Muscle of leg (tissue), 11 donors: ENCODE data around the gene PPP4R4. TPM values are rescaled to one million over a fixed set of nuclear protein-coding genes. Genes with fewer than 3 reads are reported as not detected.
"Not testable (repeated sequence)": the region's sequence is repeated elsewhere in the genome, so short reads cannot be mapped to it uniquely, and the experiment has no call there.

ENCODE experiments used
- DNase-seq: peaks from one replicate; pipeline ENCODE4 v3.0.0; 2013
- H3K27ac ChIP-seq: one replicate; pipeline ENCODE4 v1.5.1; 2013; ENCODE audit warnings: mild to moderate bottlenecking, low read length, control low read depth
- H3K27me3 ChIP-seq: one replicate; pipeline ENCODE4 v1.6.1; 2013; ENCODE audit warnings: low read length; ENCODE audit not compliant: control insufficient read depth, insufficient read depth
- H3K36me3 ChIP-seq: one replicate; pipeline ENCODE4 v1.6.1; 2013; ENCODE audit warnings: low read length; ENCODE audit not compliant: control insufficient read depth, insufficient read depth
- H3K4me1 ChIP-seq: one replicate; pipeline ENCODE4 v1.6.1; 2013; ENCODE audit warnings: low read length; ENCODE audit not compliant: control insufficient read depth, insufficient read depth
- H3K4me3 ChIP-seq: one replicate; pipeline ENCODE4 v1.5.1; 2013; ENCODE audit warnings: low read length, control low read depth
- H3K9me3 ChIP-seq: replicated peaks from 2 replicates; pipeline ENCODE4 v1.6.1; 2013; ENCODE audit warnings: low read depth, low read length; ENCODE audit not compliant: control insufficient read depth
- WGBS: methylation state at CpG from one replicate; pipeline ENCODE4 v1.1.5; 2013; ENCODE audit warnings: missing lambda C conversion rate; ENCODE audit not compliant: insufficient coverage; 5-methylcytosine and 5-hydroxymethylcytosine counted together
- polyA plus RNA-seq, 8 donors: library from polyadenylated mRNA; unstranded; fragments of 120-200 nt; gene quantifications; one replicate each; pipeline versions ENCODE4 v1.2.1 to v1.2.3, GENCODE V29; 2013; ENCODE audit warnings: inconsistent platforms in 1 of 8, low replicate concordance in 1 of 8; ENCODE audit not compliant: insufficient read length in 8 of 8, insufficient read depth in 1 of 8
- total RNA-seq: library from RNA; stranded (reverse); fragments of 120-200 nt; gene quantifications from one replicate; pipeline ENCODE4 v1.2.4, GENCODE V29; 2013

The PPP4R4 gene
- total and polyA plus RNA-seq, 9 donors, result 0.08 to 0.16 (median 0.09) TPM

GRCh38 chr14:94244182-94244581, 70.1 kb downstream of the PPP4R4 start:
- Histone ChIP-seq H3K36me3 (no peaks in the 10 kb centered on the region), H3K27ac (no peak overlapping the region), H3K9me3 (no peaks in the 10 kb centered on the region), H3K4me1 (no peaks in the 10 kb centered on the region), H3K4me3 (no peak overlapping the region), H3K27me3 (no peaks in the 10 kb centered on the region)
- no CpG with 5 or more reads among the region's 2 CpGs for WGBS
- no peak for DNase-seq

DNA sequence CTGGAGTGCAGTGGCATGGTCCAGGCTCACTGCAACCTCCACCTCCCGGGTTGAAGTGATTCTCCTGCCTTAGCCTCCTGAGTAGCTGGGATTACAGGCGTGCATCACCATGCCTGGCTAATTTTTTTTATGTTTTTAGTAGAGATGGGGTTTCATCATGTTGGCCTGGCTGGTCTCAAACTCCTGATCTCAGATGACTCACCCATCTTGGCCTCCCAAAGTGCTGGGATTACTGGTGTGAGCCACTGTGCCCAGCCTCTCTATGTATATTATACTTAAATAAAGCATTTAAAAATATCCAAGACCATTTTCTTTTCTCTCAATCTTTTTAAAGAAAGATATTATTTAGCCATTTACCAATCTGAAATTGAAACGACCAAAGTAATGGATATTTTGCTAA, 90.1 kb downstream of the PPP4R4 start:
- not testable (repeated sequence) for H3K36me3 ChIP-seq, H3K27me3 ChIP-seq, H3K27ac ChIP-seq, H3K4me3 ChIP-seq, H3K9me3 ChIP-seq, H3K4me1 ChIP-seq, DNase-seq
- no CpG with 5 or more reads among the region's 3 CpGs for WGBS

GRCh38 chr14:94267352-94267751, 93.2 kb downstream of the PPP4R4 start:
- Histone ChIP-seq H3K36me3 (no peaks in the 10 kb centered on the region), H3K4me3 (no peak overlapping the region), H3K9me3 (no peaks in the 10 kb centered on the region), H3K4me1 (no peaks in the 10 kb centered on the region), H3K27me3 (no peaks in the 10 kb centered on the region), H3K27ac (no peak overlapping the region)
- no peak for DNase-seq
- no CpG with 5 or more reads among the region's 1 CpG for WGBS

DNA sequence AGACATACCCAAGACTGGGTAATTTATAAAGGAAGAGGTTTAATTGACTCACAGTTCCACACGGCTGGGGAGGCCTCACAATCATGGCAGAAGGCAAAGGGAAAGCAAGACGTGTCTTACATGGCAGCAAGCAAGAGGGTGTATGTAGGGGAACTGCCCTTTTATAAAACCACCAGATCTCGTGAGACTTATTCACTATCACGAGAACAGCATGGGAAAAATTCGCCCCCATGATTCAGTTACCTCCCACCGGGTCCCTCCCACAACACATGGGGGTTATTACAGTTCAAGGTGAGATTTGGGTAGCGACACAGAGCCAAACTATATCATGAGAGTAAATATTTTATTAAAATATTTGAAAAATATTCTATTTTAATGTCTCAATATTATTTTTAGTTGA, 94.5 kb downstream of the PPP4R4 start:
- no CpG with 5 or more reads among the region's 7 CpGs for WGBS
- H3K27me3 ChIP-seq, H3K36me3 ChIP-seq, H3K4me3 ChIP-seq, H3K4me1 ChIP-seq, H3K27ac ChIP-seq, H3K9me3 ChIP-seq, DNase-seq: not testable (repeated sequence)

DNA sequence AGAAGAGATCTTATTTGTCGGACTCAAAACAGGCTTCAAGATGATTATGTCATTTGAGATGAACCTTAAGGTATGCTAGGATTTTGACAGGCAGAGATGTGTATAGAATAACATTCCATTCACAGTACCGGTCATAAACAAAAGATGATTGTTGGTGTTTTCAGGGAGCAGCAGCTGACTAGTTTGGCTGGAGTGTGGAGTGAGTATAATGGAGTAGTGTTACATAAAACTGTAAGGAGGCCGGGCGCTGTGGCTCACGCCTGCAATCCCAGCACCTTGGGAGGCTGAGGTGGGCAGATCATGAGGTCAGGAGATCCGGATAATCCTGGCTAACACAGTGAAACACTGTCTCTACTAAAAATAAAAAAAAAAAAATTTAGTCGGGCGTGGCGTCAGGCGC, 95.0 kb downstream of the PPP4R4 start:
- Histone ChIP-seq H3K27ac (no peak overlapping the region), H3K9me3 (no peaks in the 10 kb centered on the region), H3K4me3 (no peak overlapping the region), H3K36me3 (no peaks in the 10 kb centered on the region), H3K4me1 (no peaks in the 10 kb centered on the region), H3K27me3 (no peaks in the 10 kb centered on the region)
- peak; percentile 11 for DNase-seq
- WGBS, result 100% methylated on average over 1 of the region's 10 CpGs

DNA sequence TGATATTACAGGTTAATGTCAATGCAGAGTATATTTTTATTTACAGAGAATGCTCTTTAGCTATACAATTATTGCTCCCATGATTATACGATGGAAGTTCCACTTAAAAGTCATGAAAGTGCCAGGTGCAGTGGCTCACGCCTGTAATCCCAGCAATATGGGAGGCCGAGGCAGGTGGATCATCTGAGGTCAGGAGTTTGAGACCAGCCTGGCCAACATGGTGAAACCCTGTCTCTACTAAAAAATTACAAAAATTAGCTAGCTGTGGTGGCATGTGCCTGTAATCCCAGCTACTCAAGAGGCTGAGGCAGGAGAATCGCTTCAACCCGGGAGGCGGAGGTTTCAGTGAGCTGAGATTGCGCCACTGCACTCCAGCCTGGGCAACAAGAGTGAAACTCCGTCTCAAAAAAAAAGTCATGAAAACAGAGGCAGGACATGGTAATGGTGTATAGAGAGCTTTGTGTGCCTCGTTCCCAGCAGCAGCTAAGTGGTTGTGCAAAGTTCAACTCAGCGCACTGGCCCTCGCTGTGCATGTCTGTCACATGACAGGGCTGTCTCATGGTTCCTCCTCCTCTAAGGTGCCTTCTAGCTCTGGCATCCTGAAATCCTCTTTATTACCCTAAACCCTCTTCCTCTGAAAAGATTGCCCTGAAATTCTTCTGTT, 102.9 kb downstream of the PPP4R4 start:
- H3K27ac ChIP-seq, H3K27me3 ChIP-seq, H3K4me1 ChIP-seq, H3K36me3 ChIP-seq, H3K9me3 ChIP-seq, H3K4me3 ChIP-seq, DNase-seq: not testable (repeated sequence)
- WGBS, result 89% methylated on average over 9 of the region's 11 CpGs

GRCh38 chr14:94278731-94279130, 104.6 kb downstream of the PPP4R4 start:
- Histone ChIP-seq H3K36me3 (no peaks in the 10 kb centered on the region), H3K4me3 (no peak overlapping the region), H3K27me3 (no peaks in the 10 kb centered on the region), H3K9me3 (no peaks in the 10 kb centered on the region), H3K4me1 (no peaks in the 10 kb centered on the region), H3K27ac (no peak overlapping the region)
- DNase-seq, result no peak
- WGBS, result 80% methylated on average over 1 of the region's 2 CpGs

- WGBS, result no CpG with 5 or more reads among the region's 2 CpGs
- H3K4me3 ChIP-seq, result no peak overlapping the region
- H3K9me3 ChIP-seq, result no peaks in the 10 kb centered on the region
- H3K27ac ChIP-seq, result no peak overlapping the region
- DNase-seq, result no peak
- H3K27me3 ChIP-seq, result no peaks in the 10 kb centered on the region
- no peaks in the 10 kb centered on the region for H3K36me3 ChIP-seq
- no peaks in the 10 kb centered on the region for H3K4me1 ChIP-seq
Measured at GRCh38 chr14:94282991-94283723, 109.0 kb downstream of the PPP4R4 start.

DNA sequence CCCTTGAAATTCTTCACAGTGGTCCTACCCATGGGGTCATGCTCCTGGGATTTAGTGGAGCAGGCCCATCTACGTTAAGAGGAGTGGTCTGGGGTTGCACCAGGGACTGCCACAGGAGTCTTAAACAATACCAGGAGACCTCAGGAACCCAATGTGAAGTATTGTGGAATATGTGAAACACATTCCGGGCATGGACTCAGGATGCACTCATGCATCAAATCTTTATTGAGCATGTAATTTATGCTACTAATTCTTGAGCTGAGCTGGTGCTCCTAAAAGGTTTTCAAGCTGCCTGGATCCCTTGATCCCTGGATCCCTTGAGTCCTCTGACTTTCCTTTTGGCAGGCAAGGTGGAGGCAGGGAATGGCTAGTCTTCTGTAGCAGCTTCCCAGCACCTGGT, 110.1 kb downstream of the PPP4R4 start:
- Histone ChIP-seq H3K4me1 (no peaks in the 10 kb centered on the region), H3K27ac (no peak overlapping the region), H3K36me3 (no peaks in the 10 kb centered on the region), H3K9me3 (no peaks in the 10 kb centered on the region), H3K4me3 (no peak overlapping the region), H3K27me3 (peaks cover 2% of the 10 kb centered on the region)
- WGBS, result 25% methylated on average over 1 of the region's 2 CpGs
- no peak for DNase-seq

DNA sequence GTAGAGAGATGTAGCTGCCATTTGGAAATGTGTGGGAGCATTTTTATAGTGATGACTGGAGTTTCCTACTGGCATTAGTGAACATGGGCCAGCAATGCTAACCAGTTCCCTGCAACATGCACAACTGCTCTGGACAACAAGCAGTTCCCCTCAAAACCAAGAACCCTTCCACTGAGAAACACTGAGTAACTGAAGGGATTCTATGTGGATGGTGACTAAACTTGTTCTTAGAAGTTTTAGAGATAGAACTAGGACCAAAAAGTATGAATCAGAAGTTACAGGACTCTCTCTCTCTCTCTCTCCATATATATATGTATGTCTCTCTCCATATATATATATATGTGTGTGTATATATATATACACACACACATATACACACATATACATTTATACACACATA, 111.0 kb downstream of the PPP4R4 start:
- Histone ChIP-seq H3K27ac (no peak overlapping the region), H3K9me3 (no peaks in the 10 kb centered on the region), H3K4me3 (no peak overlapping the region), H3K4me1 (no peaks in the 10 kb centered on the region), H3K27me3 (peaks cover 2% of the 10 kb centered on the region), H3K36me3 (no peaks in the 10 kb centered on the region)
- DNase-seq, result no peak
